D721Med (cell line): ENCODE results near the gene FCRL1.
A peak's percentile ranks its signal among the peaks of the same experiment; 100 is the strongest.

ENCODE experiments used
- DNase-seq: peaks from one replicate; pipeline ENCODE4 v3.0.0; 2011; ENCODE audit warnings: low spot score; ENCODE audit not compliant: insufficient read length
- FAIRE-seq: peaks from 2 replicates; lab custom pipeline; 2011; peaks lifted over from hg19 to GRCh38; lab: Jason Lieb, UNC
- CTCF ChIP-seq: IDR thresholded peaks from 2 replicates; pipeline ENCODE4 v1.5.1; 2012; ENCODE audit warnings: mild to moderate bottlenecking, control low read depth; ENCODE audit not compliant: insufficient read depth; ENCODE audit errors: missing control alignments

FCRL1 gene

GRCh38 chr1:157776971-157777391 lies 42.9 kb downstream of the FCRL1 start, which contains the start of gene FCRL2:
FCRL2 (minus strand) TSS chr1:157777132; CDS start chr1:157777073, 59 bp downstream.
- no peak for FAIRE-seq
- no peak for DNase-seq

GRCh38 chr1:157775101-157775870 lies 44.6 kb downstream of the FCRL1 start:
- no peak for TF ChIP-seq CTCF
- DNase-seq (no peak), FAIRE-seq (no peak)

More at GRCh38 chr1:157776971-157777391, 42.9 kb downstream of the FCRL1 start, which contains the start of gene FCRL2:
- no peak for TF ChIP-seq CTCF

- DNase-seq (no peak), FAIRE-seq (no peak)
- no peak for TF ChIP-seq CTCF
Observed at GRCh38 chr1:157774412-157774811, 45.5 kb downstream of the FCRL1 start.

GRCh38 chr1:157773493-157774350 lies 46.2 kb downstream of the FCRL1 start:
- FAIRE-seq, result no peak
- no peak for DNase-seq
- TF ChIP-seq CTCF, result peak; percentile 61

GRCh38 chr1:157771661-157772425 lies 48.1 kb downstream of the FCRL1 start:
- DNase-seq, result no peak
- no peak for TF ChIP-seq CTCF
- no peak for FAIRE-seq

GRCh38 chr1:157770442-157771043 lies 49.4 kb downstream of the FCRL1 start:
- TF ChIP-seq CTCF, result peak; percentile 31
- DNase-seq (no peak), FAIRE-seq (no peak)
